Adipocyte (in vitro differentiated cells): ENCODE data around the gene PHLPP1.

ENCODE experiments used
- DNase-seq: peaks from one replicate; pipeline ENCODE4 v3.0.0-alpha.2; 2015; ENCODE audit warnings: low read depth
- H3K27me3 ChIP-seq: replicated peaks from 2 replicates; pipeline ENCODE4 v1.7.0; 2013; ENCODE audit warnings: mild to moderate bottlenecking, low read length, moderate library complexity; ENCODE audit not compliant: control insufficient read depth, insufficient read depth
- H3K36me3 ChIP-seq: 2 replicates; pipeline ENCODE4 v1.7.0; 2013; ENCODE audit warnings: low read length, mild to moderate bottlenecking, moderate library complexity; ENCODE audit not compliant: control insufficient read depth, insufficient read depth, severe bottlenecking
- H3K4me1 ChIP-seq: 2 replicates; pipeline ENCODE4 v1.7.0; 2013; ENCODE audit warnings: mild to moderate bottlenecking, low read length, moderate library complexity; ENCODE audit not compliant: control insufficient read depth, insufficient read depth
- H3K4me3 ChIP-seq: 2 replicates; pipeline ENCODE4 v1.7.0; 2013; ENCODE audit warnings: mild to moderate bottlenecking, low read length, moderate library complexity
- H3K9ac ChIP-seq: 2 replicates; pipeline ENCODE4 v1.7.0; 2013; ENCODE audit warnings: mild to moderate bottlenecking, low read length, moderate library complexity
- H3K9me3 ChIP-seq: 2 replicates; pipeline ENCODE4 v1.7.0; 2013; ENCODE audit warnings: mild to moderate bottlenecking, low read length, moderate library complexity; ENCODE audit not compliant: control insufficient read depth

Gene PHLPP1

DNA sequence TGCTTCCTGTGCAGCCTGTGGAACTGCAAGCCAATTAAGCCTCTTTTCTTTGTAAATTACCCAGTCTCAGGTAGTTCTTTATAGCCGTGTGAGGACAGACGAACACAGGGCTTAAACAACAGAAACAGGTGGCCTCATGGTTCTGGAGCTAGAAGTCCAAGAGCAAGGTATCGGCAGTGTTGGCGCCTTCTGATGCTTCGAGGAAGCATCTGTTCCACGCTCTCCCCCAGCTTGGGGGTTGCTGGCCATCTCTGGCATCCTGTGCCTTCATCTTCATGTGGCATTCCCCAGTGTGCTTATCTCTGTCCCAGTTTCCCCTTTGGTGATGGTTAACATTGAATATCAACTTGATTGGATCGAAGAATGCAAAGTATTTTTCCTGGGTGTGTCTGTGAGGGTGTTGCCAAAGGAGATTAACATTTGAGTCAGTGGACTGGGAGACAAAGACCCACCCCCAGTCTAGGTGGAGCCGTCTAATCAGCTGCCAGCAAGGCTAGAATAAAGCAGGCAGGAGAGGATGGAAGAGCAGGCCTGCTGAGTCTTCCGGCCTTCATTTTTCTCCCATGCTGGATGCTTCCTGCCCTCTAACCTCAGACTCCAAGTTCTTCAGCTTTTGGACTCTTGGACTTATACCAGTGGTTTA lies 287.6 kb downstream of the PHLPP1 start:
- DNase-seq, result no peak
- no peak overlapping the region for H3K9ac ChIP-seq
- H3K27me3 ChIP-seq, result peaks cover 4% of the 10 kb centered on the region
- H3K4me1 ChIP-seq, result peaks cover 8% of the 10 kb centered on the region
- no peak overlapping the region for H3K4me3 ChIP-seq
- no peaks in the 10 kb centered on the region for H3K9me3 ChIP-seq
- no peaks in the 10 kb centered on the region for H3K36me3 ChIP-seq

DNA sequence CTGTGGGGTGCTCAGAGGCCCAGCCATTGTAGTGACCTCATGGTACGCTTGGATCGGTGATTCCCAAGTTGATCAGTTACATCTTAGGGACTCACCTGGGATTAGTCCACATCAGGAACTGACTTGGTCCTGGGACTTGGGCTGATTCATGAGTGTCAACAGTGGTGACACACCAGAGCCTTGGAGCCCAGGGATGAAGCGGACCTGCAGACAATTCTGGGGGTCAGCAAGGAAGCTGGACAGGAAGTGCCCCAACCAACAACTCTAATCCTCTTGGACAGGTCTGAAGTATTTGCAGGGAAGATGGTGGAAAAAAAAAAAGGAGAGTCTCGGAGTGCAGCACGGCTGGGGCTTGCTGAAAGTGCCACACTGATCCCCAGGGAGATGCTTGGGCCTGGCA lies 288.6 kb downstream of the PHLPP1 start:
- Histone ChIP-seq H3K36me3 (no peaks in the 10 kb centered on the region), H3K9me3 (no peaks in the 10 kb centered on the region), H3K4me1 (peaks cover 8% of the 10 kb centered on the region), H3K4me3 (no peak overlapping the region), H3K27me3 (peaks cover 4% of the 10 kb centered on the region), H3K9ac (no peak overlapping the region)
- DNase-seq, result no peak

DNA sequence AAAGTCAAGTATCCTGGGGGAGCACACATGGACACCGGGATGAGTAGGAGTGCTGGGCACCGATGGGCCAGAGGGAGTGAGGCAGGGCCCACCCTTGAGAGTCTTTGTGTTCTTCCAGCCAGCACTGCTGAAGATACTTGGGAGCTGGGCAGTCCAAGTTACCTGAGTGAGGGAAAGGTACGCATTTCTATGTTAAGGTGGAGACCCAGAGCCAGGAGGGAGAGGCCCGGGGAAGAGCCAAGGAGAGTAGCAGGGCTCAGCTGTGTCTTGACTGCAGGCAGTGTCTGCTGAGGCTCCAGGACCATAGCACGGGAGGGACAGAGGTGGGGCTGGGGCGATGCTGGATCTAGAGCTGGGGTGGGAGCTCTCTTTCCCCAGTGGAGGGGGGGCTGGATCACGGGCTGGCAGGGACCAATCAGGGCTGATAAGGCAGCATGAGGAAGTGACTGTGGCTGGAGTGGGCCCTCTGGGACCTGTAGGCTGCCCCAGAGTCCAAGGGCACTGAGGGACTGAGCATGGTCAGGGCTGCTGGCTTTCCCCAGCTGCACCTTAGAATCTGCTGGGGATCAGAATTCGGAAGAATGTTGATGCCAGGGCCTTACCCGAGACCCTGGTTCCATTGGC lies 289.2 kb downstream of the PHLPP1 start:
- Histone ChIP-seq H3K27me3 (peaks cover 4% of the 10 kb centered on the region), H3K4me1 (peaks cover 5% of the 10 kb centered on the region), H3K4me3 (no peak overlapping the region), H3K9me3 (no peaks in the 10 kb centered on the region), H3K36me3 (no peaks in the 10 kb centered on the region), H3K9ac (no peak overlapping the region)
- no peak for DNase-seq

DNA sequence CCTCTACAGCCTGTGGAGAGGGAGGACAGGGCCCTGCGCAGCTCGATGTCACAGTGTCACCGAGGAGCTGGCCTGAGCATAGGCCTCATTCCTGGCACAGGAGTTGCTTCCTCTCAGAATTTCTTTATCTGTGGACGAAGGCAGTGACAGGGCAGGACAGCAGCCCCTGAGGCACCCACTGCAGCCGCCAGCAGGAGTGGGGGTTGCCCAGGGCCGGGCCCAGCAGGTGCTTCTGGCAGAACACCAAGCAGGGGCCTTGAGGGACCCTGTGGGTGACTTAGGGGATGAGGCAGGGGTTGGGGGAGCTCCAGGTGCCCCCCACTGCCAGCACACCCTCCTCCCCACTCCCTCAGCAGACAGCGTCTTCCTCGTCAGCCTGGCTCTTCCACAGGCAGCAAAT lies 290.0 kb downstream of the PHLPP1 start:
- H3K9me3 ChIP-seq, result no peaks in the 10 kb centered on the region
- H3K27me3 ChIP-seq, result peaks cover 4% of the 10 kb centered on the region
- no peak overlapping the region for H3K9ac ChIP-seq
- no peak overlapping the region for H3K4me3 ChIP-seq
- H3K4me1 ChIP-seq, result no peaks in the 10 kb centered on the region
- H3K36me3 ChIP-seq, result no peaks in the 10 kb centered on the region
- no peak for DNase-seq

DNA sequence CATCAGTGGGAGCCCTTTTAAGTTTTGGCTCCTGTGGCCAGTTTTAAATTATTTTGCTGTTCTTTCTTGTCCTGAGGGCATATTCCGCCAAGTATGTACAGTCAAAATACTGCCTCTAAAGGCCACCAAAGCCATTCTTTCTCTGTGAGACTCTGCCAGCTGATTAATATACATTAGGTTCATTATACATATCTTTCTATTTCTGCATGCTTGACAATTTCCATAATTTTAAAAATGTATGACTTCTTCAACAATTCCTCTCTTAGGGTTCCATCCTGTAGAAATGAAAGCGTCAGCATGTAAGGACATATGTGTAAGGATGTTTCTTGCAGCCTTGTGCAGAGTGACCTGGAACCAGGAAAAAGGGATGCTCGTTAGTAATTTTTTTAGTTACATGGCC lies 291.9 kb downstream of the PHLPP1 start:
- DNase-seq, result no peak
- Histone ChIP-seq H3K4me3 (no peak overlapping the region), H3K36me3 (no peaks in the 10 kb centered on the region), H3K4me1 (no peaks in the 10 kb centered on the region), H3K27me3 (peaks cover 4% of the 10 kb centered on the region), H3K9ac (no peak overlapping the region), H3K9me3 (peaks cover 5% of the 10 kb centered on the region)

DNA sequence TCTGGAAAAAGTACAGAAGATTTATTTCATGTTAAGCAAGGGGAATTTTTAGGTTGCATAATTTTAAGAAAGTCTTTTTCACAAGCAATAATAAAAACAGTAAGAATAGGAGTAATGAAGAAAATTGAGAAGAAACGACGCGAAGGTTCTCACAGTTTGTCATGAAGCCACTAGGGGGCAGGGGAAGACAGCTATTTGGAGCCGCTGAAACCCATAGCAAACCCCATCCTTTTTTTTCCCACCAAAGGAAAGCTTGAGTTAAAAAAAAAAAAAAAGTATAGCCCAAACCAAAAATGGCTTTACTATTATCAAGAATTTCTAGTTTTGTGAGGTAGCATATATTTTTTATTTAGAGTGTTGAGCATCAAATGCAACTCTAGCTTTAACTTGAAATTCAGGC lies 300.9 kb downstream of the PHLPP1 start:
- peaks cover 15% of the 10 kb centered on the region for H3K9me3 ChIP-seq
- peaks cover 12% of the 10 kb centered on the region for H3K27me3 ChIP-seq
- H3K4me3 ChIP-seq, result no peak overlapping the region
- H3K36me3 ChIP-seq, result no peaks in the 10 kb centered on the region
- H3K4me1 ChIP-seq, result no peaks in the 10 kb centered on the region
- no peak overlapping the region for H3K9ac ChIP-seq
- peak; percentile 90 for DNase-seq

DNA sequence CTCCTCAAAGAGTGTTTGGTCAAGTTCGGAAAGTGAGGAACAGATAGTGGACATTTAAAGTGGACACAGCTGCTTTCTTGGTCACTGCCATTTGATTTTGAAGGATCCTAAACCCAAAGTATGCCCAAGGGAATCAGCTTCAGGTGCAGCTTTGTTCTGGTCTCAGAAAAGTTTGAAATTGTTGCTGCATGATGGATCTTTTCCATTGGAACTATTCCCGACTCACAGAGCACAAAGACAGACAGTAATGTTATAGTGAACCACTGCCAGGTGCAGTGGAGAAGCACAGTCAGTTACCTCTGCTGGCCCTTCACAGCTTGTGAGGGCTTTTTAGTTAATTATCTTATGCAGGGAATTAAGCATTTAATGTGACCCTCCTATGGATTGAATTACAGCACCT lies 301.7 kb downstream of the PHLPP1 start:
- Histone ChIP-seq H3K27me3 (peaks cover 12% of the 10 kb centered on the region), H3K4me3 (no peak overlapping the region), H3K9ac (no peak overlapping the region), H3K36me3 (no peaks in the 10 kb centered on the region), H3K4me1 (no peaks in the 10 kb centered on the region), H3K9me3 (peaks cover 15% of the 10 kb centered on the region)
- no peak for DNase-seq

DNA sequence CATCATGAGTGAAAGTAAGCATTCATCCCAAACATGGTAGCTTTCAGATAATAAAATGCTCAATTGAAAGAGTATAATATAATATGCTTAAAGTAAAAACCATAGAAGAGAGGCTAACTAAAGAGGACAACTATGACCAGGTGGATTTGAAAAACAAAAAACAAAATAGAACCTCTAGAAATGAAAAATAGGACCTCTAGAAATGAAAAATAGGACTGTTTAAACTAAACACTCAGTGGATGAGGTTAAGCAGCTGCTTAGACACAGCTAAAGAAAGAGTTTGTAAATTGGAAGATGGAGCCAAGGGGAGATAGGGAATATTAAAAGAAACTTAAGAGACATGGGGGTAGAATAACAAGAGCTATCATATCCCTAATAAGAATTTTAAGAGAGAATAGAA lies 302.6 kb downstream of the PHLPP1 start:
- H3K4me3 ChIP-seq, result no peak overlapping the region
- H3K4me1 ChIP-seq, result no peaks in the 10 kb centered on the region
- peaks cover 12% of the 10 kb centered on the region for H3K27me3 ChIP-seq
- no peaks in the 10 kb centered on the region for H3K36me3 ChIP-seq
- DNase-seq, result no peak
- no peak overlapping the region for H3K9ac ChIP-seq
- H3K9me3 ChIP-seq, result peaks cover 15% of the 10 kb centered on the region

DNA sequence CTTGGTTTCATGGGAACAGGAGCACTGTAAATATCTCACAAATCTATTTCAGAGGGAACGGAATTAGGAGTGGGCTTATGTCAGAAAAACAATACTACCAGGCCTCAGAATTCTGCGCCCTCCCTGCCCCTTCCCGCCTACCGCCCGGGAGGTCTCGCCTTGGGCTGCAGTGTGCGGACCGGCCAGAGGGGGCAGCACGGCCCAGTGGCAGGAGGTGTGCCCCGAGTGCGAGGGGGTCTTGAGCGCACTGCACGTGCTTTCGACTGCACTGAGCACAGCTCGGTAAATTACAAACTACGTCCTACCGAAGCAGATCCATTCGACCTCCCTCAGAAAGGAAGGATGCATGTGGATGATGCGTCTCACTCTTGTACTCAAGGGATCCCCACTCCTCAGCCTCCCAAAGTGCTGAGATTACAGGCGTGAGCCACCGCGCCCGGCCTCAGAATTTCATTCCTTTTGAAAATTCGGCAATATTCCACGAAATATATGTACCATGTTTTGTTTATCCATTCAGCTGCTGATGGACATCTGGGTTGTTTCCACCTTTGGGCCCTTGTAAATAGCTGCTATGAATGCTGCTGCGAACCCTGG lies 307.2 kb downstream of the PHLPP1 start:
- DNase-seq, result peak; percentile 3

DNA sequence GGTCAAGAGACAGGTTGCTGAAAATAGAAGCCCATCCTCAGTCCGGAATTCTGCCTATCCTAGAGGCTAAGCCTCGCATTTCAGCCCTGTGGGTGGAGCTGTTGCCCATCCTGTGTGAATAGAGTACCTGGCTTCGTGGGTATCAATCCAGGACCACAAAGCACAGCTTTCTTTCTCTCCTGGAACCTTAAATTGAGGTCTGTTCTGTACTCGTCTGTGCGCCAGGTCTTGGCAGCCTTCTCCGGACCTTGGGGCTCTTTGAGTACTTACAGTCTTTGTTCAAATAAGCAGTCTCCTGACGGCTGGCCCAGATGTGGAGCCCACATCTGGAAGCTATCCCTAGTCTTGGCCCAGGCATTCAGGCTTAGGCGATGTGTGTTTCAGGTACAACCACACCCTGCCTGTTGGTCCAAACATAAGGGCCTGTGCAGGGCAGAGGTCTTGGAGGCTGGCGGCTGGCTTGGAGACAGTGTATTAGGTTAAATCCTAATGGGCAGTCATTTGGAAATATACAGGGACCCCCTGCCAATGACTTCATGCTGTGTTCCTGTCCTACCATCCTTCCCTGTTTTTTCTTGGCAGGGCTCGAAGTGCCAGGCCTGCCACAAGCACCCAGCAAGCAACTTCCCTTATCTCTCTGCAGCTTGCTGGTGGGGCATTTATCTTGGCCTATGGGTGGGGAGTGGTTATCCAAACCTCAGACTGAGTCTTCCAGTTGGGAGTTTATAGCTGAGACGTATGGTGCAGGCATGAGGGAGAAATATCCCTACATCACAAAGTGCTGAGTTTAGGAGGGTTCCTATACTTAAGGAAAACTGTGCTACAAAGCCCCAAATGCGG lies 310.1 kb downstream of the PHLPP1 start:
- H3K9me3 ChIP-seq, result no peaks in the 10 kb centered on the region
- H3K4me1 ChIP-seq, result no peaks in the 10 kb centered on the region
- no peaks in the 10 kb centered on the region for H3K27me3 ChIP-seq
- H3K9ac ChIP-seq, result no peak overlapping the region
- H3K36me3 ChIP-seq, result no peaks in the 10 kb centered on the region
- H3K4me3 ChIP-seq, result no peak overlapping the region
- peak; percentile 5 for DNase-seq

More for the DNA sequence above, 307.2 kb downstream of the PHLPP1 start:
- H3K4me3 ChIP-seq, result no peak overlapping the region
- no peak overlapping the region for H3K9ac ChIP-seq
- H3K4me1 ChIP-seq, result no peaks in the 10 kb centered on the region
- H3K36me3 ChIP-seq, result no peaks in the 10 kb centered on the region
- peaks cover 12% of the 10 kb centered on the region for H3K27me3 ChIP-seq
- peaks cover 13% of the 10 kb centered on the region for H3K9me3 ChIP-seq

DNA sequence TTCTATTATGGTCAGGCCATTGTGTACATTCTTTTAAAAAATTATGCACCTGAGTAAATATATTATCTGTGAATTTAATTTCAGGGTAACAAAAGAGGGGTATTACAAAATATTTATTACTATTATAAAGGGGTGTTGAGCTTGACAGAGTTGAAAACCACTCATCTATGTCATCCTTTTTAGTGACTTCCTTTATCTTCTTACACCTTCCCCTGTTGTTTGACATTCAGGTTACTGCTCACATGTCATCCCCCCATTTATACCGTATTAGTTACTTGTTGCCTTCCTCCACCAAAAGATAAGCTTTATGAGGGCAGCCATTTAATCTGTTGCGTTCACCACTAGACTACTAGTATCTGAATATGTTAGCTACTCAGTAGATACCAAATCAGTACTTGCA lies 313.0 kb downstream of the PHLPP1 start:
- no peaks in the 10 kb centered on the region for H3K4me1 ChIP-seq
- no peaks in the 10 kb centered on the region for H3K9me3 ChIP-seq
- no peaks in the 10 kb centered on the region for H3K27me3 ChIP-seq
- H3K9ac ChIP-seq, result no peak overlapping the region
- H3K4me3 ChIP-seq, result no peak overlapping the region
- no peaks in the 10 kb centered on the region for H3K36me3 ChIP-seq
- DNase-seq, result no peak
